Tongue (tissue), 2 donors: ENCODE results near the gene TENM4. TPM values are rescaled to one million over a fixed set of nuclear protein-coding genes. Genes with fewer than 3 reads are reported as not detected.

Source experiments
- DNase-seq: peaks from one replicate; pipeline ENCODE4 v3.0.0-alpha.2; 2015
- total RNA-seq: library from RNA; depleted of rRNA; stranded (reverse); fragments of >200 nt; gene quantifications from one replicate; pipeline ENCODE4 v1.2.3, GENCODE V29; 2014

TENM4 gene
- total RNA-seq, 1 donor from 2014 or later: 63.7 TPM

DNA sequence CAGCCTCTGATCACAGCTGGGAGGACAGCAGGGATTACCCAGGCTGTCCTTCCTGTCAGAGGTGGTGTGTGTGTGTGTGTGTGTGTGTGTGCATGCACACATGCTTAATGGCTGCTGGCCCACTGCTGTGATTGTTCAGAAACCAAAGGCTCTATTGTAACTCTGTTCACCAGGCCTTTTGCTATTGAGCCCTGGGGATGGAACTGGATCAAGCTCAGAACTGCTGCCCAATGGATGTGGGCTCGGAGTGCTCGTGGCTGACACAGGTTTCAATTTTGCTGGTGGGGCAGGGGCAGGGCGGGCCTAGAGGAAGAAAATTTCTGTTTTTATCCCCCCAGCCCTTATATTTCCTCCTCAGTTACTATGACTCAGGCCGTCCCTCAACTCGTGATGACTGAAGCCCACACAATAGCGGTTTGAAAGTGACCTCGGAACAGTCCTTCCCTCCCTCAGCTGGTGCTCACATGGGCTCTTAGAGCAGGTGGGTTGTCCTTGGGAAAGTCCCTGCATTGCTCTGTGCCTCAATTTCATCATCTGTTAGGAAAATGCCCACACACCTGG is 359.3 kb downstream of the TENM4 start:
- peak; percentile 40 for DNase-seq

DNA sequence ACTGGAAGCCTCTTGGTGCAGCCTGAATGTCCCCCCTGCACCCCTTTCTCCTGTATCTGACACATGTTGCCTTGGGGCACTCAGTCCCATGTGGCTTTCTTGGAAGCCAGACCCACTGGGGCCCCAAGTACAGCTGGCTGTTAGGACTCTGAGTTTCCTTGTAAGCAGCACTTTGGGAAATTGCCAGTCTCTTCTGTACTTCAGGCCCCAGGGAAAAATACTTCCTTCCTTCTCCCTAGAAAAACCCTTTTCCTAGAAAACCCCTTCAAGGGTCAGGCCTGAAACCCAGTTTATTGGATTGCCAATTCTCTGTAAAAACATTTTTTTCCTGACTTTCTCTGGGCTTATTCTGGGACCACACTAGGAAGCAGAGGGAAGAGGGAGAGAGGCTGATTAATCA is 360.3 kb downstream of the TENM4 start:
- no peak for DNase-seq

DNA sequence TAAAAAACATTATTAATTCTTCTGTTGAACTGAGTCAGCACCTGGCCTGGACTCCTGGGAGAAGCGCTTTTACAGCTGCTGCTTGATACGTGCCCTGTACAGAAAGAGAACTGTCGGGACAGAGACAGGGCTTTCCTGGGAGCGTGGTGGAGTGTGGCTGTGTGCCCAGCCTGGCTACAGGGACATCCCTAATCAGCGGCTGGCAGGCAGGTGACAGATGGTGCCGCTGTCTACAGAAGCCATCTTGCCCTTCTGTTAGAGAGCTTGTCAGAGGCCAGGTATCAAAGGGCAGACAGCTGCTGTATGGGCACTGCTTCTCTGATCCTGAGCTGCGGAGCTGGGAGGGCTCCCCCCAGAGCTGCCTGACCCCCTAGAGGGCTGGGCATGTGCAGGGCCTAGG is 361.8 kb downstream of the TENM4 start:
- DNase-seq: peak; percentile 84

DNA sequence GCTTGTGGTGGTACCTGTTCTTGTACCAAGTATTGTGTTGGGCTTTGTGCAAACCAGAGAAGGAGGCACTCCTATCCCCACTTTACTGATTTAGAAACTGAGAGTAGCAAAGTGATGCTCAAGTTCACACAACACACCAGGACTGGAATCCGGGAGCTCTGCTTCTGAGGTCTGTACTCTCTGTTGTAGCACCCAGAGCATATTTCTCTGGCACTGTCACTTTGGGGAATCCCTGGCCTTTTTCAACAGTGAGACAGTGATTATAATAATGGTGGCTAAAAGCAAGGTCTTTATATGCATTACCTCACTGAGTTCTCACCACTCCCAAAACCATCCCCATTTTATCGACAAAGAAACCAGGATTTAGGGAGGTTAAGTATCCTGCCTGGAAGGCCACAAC is 362.4 kb downstream of the TENM4 start:
- DNase-seq: no peak

DNA sequence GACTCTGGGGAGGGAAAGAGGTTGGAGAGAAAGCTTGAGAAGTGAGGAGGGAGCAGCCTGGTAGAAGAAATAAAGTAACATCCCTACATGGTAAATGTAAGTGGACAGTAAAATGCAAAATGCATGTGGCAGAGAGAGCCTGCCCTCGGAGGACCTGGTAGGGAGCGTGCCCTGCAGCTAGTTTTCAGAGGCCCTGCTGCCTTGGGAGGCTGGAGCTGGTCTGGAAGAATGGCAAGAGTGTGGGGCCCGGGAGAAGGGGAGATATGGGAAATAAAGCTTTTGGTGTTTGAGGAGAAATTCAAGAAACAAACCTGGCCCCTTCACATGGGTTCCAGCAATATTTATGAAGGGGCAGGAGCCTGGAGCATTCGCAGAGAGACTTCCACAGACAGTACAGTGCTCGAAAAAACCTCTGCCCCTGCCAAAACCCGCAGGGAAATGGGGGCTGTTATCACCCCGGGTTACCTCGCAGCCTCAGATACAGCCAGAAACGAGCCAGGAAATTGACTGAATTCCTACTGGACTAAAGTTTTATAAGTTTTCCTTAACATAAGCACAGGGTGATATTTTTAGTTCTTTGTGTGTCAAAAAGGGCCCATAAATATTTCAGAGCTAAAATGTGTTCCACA is 363.0 kb downstream of the TENM4 start:
- DNase-seq: no peak

DNA sequence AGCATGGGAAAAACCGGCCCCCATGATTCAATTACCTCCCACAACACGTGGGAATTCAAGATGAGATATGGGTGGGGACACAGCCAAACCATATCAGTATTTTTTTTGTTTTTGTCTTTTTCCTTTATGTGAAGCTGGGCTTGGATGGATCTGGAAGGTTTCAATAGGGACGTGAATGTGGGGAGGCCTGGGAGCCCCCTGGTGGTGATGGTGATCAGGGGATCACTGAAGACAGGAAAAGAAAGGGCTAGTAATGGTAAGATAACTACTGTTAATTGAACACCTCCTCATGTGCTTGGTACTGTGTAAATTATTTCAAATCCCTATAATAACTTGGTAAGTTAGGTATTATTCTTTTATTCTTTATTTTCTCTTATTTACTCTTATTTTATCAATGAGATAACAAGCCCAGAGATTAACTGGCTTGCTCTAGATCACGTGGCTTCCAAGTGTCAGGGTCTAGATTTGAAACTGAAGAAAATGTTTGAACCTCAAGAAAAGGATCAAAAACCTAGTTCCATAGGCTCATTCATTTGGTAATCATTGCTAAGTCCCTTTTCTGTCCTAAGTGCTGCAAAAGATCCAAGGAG is 364.2 kb downstream of the TENM4 start:
- DNase-seq: peak; percentile 47

DNA sequence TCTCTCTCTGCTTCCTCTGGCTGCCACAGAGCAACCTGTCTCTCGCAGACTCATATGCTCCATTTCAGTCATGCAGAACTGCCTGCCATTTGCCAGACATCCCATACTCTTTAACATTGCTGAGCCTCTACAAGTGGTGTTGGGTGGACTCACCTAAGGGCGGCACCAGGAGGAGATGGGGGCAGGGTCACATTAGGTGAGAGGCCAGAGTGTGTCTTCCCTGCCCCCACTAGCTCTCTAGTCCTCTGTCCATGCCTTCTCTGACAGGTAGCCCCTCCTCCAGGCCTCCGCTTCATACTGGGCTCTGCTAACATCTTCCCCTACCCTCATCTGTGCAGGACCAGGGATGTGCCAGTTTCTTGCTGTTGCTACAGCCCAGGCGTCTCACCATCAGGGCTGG is 366.3 kb downstream of the TENM4 start:
- DNase-seq: no peak

DNA sequence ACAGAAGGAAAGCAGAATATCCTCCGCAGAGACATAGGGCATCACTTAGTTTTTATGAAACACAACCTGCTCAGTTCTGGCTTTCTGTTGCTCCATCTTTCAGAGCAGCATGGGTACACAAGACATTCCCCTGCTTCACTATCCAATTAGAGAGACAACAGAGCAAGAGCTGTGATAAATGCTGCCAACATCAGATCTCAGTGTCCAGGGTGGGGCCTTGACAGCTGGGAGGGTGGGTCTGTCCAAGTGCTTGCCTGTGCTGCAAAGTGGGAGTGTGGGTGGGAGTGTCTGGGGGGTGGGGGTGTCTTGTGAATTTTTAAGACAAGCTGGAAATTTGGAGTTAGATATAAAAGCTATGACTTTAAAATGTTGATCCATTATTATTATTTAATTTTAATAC is 369.6 kb downstream of the TENM4 start:
- DNase-seq: peak; percentile 70

DNA sequence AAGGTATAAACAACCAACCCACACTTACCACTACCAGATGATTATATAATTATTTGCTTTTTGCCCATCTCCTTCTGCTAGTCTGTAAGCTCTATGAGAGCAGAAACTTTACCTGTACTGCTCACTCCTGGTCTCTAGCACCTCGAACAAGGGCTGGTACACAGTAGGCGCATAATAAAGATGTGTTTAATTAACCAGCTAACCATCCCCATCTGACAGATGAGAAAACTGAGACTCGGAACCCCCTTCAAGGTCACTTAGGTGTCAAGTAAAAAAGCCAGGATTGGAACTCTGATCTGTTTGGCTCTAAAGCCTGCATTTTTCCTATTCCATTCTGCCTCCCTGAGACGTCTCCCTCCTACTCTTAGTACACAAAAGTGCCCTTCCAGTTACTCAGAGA is 370.3 kb downstream of the TENM4 start:
- DNase-seq: no peak

DNA sequence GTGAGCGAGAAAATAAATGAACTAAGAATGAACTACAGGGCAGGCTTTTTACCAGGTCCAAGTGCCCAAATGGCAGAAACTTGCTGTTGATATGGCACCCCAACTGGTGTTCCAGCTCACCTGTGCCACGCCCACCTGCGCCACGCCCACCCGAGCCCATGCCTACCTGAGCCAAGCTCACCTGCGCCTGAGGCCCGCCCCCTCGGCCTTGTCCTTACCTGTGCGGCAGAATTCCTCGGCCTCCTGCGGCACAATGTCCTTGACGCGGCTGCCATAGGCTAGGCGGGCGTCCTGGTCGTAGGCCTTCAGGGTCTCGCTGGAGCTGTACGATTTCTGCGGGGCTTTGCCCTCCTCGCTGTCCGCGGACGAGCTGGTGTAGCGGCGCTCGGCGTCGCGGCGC is 371.3 kb downstream of the TENM4 start:
- no peak for DNase-seq

DNA sequence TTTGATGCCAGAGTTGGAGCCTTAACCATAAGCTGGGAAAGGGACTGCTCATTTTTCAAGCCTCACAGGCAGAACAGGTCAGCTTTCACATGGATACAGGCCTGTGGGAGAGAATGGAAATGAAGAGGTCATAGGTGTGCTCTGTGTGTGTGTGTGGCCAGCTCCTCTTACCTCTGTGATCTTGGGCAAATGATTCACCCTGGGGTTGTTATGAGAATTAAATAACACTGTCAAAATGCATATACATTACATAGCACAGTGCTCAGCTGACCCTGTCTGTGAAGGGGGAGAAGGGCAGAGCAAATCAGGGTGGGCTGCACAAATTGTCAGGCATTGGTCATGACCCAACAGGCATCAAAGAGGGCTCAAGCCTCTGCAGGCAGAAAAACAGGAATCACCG is 372.5 kb downstream of the TENM4 start:
- no peak for DNase-seq

DNA sequence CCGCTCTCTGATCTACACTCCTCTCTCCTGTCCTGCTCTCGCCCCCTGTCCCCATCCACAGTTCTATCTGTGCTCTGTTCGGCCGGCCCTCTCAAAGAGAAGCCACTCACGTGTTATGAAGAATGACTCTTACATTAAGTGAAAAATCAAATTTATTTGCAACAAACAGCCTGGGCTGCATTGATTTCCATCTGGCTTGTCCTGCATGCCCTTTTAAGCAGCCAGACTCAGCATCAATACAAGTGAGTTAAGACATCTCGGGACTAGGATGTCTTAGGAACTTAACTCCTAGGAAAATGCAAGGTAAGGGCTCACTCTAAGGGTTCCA is 373.5 kb downstream of the TENM4 start:
- DNase-seq: no peak

DNA sequence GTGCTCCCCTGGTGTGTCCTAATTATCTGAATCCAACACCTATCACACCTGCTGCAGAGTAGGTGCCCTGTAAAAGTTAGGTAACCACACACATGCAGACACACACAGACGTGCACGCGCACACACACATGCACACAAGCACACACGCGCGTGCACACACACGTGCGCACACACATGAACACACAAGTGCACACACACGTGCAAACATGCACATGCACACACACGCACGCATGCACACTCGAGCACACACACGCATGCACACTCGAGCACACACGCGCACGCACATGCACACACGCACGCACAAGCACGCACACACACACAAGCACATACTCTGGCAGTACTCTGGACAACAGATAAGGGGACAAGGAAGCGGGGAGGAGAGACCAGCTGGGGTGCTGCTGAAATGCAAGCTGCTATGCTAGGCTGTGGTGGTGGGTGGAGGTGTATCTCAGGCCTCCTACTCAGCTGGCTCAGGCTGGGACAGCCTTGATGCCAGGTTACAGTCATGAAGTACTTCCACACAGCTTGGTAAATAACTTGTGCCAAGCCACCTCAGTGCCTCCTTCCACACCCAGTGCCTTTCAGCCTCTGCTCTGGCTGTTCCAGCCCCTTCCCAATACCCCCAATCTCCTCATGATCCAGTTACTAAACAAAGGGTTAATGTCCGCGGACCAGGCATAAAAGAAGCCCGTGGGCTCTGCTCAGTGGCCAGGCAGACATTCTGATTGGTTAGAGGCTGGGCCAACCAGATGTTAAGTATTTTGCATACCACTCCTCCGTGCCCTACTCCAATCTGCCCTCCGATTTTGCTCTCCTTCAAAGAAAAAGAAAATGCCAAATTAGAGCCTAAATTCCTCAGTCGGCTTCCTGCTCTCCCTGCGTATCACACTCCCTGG is 374.1 kb downstream of the TENM4 start:
- DNase-seq: peak; percentile 63

DNA sequence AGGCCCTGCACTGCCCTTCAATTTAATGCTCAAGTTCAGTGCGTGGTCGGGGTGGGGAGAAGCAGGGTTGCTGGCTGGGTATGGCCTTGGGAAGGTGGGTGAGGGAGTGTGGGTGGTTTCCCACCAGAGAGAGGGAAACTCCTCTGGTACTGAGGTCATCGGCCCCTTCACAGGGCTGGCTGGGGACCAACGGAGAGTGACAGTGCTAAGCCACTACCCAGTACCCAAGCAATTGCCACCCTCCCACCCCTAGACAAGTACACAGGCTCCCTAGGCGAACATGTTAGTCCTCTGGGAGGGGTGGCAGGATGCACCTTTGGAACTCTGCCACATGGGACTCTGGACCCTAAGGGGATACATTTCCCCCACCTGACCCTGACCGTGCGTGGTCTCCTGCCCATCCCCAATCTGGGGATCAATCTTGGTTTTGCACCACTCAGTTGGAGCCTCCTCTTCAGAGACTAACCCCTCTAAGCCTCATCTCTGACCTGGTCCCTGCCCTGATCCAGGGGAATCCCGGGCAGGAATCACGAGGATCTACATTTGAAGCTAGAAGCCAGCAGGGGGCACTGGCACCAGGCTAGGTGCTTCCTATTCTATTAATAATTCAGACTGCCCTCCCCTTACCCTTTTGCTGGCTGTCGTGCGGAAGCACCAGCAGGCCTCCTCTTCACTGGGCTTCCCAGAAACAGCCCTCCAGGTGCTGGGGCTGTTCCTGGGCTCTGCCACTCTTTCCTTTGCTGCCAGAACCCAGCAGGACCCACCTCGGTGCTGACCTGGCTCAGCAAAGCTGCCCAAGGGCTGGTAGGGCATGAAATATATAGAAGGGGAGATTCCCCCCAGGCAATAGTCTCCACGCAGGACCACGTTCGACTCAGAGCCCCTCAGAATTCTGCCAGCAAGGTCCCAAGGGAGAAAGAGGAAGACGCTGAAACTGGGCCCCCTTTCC is 377.7 kb downstream of the TENM4 start:
- peak; percentile 70 for DNase-seq

DNA sequence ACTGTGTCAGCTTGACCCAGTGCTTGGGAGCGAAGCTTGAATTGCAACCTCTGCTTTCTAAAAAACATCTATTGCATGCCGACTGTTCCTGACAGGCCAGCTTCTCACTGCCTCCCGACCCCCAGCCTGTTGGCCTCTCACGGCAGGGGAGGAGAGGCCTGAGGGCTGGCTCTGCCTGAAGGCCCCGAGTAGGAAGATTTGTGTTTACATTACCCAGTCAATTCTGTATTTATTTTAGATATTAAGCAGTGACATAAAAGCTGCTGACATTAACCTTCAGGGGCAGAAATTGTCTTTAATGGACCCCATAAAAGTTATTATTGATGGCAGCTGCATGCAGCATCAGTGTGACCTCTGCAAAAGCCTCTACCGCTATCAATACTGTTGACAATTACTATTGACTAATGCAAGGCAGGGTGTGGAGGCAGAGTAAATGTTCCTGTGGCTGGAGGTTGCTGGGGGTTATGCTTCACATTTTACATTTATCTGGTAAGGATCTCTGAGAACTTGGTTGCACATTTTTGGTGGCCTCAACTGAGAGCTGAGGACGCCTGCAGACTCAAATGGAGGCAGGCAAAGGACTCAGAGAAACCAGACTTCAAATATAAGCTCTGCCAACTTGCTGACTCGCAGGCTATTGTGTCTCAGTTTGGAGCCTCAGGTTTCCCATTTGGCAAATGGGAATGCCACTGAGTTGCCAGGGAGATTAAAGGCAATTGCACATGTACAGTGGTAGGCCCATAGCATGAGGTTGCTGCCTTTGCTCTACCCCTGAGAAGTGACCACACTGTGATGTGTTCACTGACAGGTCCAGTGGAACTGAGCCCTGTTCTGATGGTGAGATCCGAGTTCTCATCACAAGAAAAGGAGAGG is 380.5 kb downstream of the TENM4 start:
- DNase-seq: no peak

DNA sequence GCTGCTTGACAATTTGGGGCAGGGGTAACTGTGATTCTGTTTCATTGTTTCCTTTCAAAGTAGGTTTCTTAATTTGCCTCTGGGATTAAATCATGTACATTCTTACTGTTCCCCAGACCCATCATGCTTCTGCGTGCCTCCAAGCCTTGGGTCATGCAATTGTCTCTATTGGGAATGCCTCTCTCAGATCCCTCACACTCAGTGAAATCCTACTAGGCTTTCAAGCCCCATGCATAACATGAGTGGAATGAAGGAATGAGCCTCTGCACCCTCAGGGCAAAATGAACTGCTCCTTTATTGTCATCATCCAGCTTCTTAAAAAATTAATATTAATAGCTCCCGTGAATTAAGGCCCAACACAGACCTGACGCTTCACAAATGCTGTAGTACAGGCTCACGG is 381.7 kb downstream of the TENM4 start:
- DNase-seq: no peak

DNA sequence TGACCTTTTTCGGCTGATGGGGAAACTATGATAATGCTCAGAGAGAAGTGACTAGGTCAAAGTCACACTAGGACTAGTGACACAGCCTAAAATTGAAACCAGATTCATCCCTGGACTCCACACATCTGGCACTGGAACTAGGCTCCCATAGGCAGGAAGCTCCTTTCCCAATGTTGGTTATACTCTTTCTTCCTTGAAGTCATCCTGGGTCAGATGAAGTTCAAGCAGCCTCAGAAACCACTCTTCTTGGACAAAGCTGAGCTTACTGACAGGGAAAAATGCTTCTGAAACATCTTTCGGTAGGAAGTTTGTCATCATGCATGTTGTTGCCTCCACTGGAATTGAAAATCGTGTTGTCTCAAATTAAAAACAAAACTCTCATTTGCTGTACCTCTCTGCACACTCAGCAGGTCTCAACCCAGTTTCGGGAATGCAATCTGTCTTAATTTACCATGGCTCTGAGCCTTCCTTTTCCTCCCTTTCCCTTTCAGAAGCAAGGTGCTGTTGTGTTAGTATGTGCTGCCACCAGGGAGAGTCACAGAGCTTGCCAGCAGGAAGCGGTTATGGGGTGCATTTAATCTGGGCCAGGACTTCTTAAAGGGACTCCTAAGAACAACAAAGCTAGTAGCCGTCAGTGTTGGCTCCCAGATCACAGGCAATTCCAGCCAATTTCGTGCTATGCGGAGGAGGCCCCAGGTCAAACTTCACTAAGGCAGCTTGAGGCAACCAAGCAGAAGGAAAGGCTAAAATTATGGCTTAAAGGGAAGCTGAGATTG is 384.8 kb downstream of the TENM4 start:
- no peak for DNase-seq

DNA sequence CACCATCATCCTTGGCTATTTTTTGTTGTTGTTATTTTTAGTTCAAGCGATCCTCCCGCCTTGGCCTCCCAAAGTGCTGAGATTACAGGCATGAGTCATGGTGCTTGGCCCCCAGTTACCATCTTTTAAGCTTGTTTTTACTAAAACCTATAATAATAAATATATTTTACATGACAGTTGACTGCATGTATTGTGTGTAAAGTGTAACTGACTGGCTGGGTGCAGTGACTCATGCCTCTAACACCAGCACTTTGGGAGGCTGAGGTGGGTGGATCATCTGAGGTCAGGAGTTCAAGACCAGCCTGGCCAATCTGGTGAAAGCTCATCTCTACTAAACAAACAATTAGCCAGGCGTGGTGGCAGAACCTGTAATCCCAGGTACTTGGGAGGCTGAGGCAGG is 386.2 kb downstream of the TENM4 start:
- DNase-seq: no peak

DNA sequence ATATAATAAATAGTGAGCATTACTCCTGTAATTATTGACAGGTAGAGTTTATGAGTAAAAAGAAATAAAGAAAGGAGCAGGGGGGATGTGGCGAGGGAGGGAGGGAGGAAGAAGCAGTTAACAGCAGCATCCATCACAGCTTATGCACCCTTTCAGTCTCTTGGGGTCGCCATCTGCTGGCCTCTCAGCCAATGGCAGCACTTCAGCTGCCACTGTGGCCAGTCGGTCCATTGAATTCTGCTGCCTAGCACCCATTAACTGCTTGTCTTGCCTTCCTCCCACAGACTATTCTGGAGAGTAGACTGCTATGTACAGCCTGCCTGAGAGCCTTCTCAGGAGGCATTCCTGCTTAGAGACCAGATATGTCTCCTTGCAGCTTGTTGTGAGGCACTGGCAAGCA is 388.3 kb downstream of the TENM4 start:
- DNase-seq: no peak

DNA sequence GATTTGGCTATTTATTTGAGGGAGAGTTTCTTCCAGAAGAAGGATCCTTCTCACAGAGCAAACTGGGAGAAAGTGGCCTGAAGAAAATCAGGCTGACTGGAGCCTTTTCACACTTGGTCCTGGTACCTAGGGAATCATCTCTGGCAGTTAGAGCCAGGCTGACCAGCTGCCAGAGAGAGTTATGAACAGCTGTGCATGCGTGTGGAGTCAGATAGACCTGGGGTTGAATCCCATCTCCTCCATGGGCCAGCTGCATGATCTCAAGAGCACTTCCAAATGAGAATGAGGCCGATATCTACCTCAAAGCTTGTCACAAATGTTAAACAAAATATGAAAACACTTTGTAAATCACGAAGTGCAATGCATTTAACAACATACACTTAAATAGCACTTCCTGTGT is 390.0 kb downstream of the TENM4 start:
- peak; percentile 91 for DNase-seq
